ENCODE measurements around the gene PITHD1. TPM values are rescaled to one million over a fixed set of nuclear protein-coding genes. Genes with fewer than 3 reads are reported as not detected.

Gene PITHD1
- total and polyA plus RNA-seq, 2 of the 8 experiments (the other 6 are each of a cell fraction or from before 2014, with no cell fraction given), result 67.4 to 68.8 TPM

- H3K79me2 ChIP-seq (ENCODE audit: control insufficient read depth in 1 of 2, insufficient read depth in 2 of 2, low read length in 2 of 2), result peaks cover 0 to 15% of the 10 kb centered on the region in 2 experiments; a peak in 2 of 4 replicates
- TF ChIP-seq SIN3A (conservative IDR thresholded peaks at IDR 0.05 in 1 of 2, IDR thresholded peaks at IDR 0.05 in 1 of 2; ENCODE audit: low read depth in 1 of 2, low read length in 2 of 2) (no peak), SUZ12 (IDR thresholded peaks at IDR 0.05; ENCODE audit: low read length) (no peak), CTCF (IDR thresholded peaks at IDR 0.05; ENCODE audit: control extremely low read depth in 1 of 3, insufficient read depth in 1 of 3, low read depth in 1 of 3, low read length in 3 of 3) (no peak), RBBP5 (IDR thresholded peaks at IDR 0.05; ENCODE audit: borderline replicate concordance, low read depth, low read length) (no peak), USF2 (IDR thresholded peaks at IDR 0.05; ENCODE audit: low read length) (no peak), HDAC2 (IDR thresholded peaks at IDR 0.05; ENCODE audit: borderline replicate concordance in 1 of 2, low read depth in 2 of 2, low read length in 2 of 2) (no peak), CTBP2 (IDR thresholded peaks at IDR 0.05; ENCODE audit: borderline replicate concordance, insufficient read depth, insufficient read length, low read length) (no peak), CBX8 (IDR thresholded peaks at IDR 0.05; ENCODE audit: borderline replicate concordance, low read depth, low read length) (no peak), PHF8 (conservative IDR thresholded peaks at IDR 0.05; ENCODE audit: low read depth, low read length) (no peak)
These were observed 25.3 kb upstream of the PITHD1 start for GRCh38 chr1:23752909-23753308.

More at GRCh38 chr1:23752909-23753308, 25.3 kb upstream of the PITHD1 start:
- Histone ChIP-seq H3K18ac (ENCODE audit: extremely low read depth, low read length) (no peak overlapping the region), H3K4me2 (ENCODE audit: insufficient read depth in 1 of 2, low read depth in 2 of 2, low read length in 2 of 2) (no peak overlapping the region), H4K8ac (ENCODE audit: extremely low read depth, insufficient read depth, low read length) (no peak overlapping the region), H3K79me1 (ENCODE audit: low read depth, low read length) (peaks cover 3% of the 10 kb centered on the region; the same call in 1 of the 2 replicates), H3K9ac (replicated peaks in 1 of 4; ENCODE audit: extremely low read depth in 1 of 4, low read depth in 3 of 4, low read length in 3 of 4) (no peak overlapping the region), H2BK15ac (ENCODE audit: low read length) (no peak overlapping the region), H3K14ac (ENCODE audit: insufficient read length) (no peak overlapping the region), H3K9me3 (ENCODE audit: insufficient read depth in 2 of 2, low read depth in 1 of 2, low read length in 1 of 2) (no peaks in the 10 kb centered on the region), H2AK5ac (ENCODE audit: low read depth, low read length) (no peak overlapping the region), H3K4me3 (ENCODE audit: extremely low read depth in 1 of 4, insufficient read depth in 2 of 4, low read depth in 3 of 4, low read length in 4 of 4) (no peak overlapping the region), H3K27me3 (replicated peaks in 1 of 4; ENCODE audit: control insufficient read depth in 3 of 4, extremely low read depth in 1 of 4, insufficient read depth in 3 of 4, low read length in 3 of 4) (no peaks in the 10 kb centered on the region), H2BK20ac (ENCODE audit: low read length) (no peak overlapping the region), H3K36me3 (ENCODE audit: control insufficient read depth in 2 of 4, insufficient read depth in 4 of 4, low read length in 3 of 4) (peaks cover 38 to 73% (median 72%) of the 10 kb centered on the region in 4 experiments), H3K27ac (ENCODE audit: low read depth, low read length) (no peak overlapping the region), H3K23me2 (ENCODE audit: low read depth, low read length) (no peaks in the 10 kb centered on the region), H4K5ac (ENCODE audit: insufficient read length, low read depth, low read length) (no peak overlapping the region), H4K20me1 (replicated peaks in 1 of 2; ENCODE audit: control insufficient read depth in 1 of 2, insufficient read depth in 2 of 2, low read length in 2 of 2) (peaks cover 9 to 15% of the 10 kb centered on the region in 2 experiments), H2BK5ac (ENCODE audit: low read depth, low read length) (no peak overlapping the region), H3K4me1 (replicated peaks in 1 of 4; ENCODE audit: control insufficient read depth in 3 of 4, insufficient read depth in 4 of 4, low read length in 3 of 4) (no peaks in the 10 kb centered on the region), H2BK12ac (ENCODE audit: low read depth, low read length) (no peak overlapping the region), H3K23ac (ENCODE audit: insufficient read length) (no peak overlapping the region), H4K91ac (replicated peaks; ENCODE audit: insufficient read length, low read length) (no peak overlapping the region), H3K56ac (replicated peaks; ENCODE audit: insufficient read length, low read depth, low read length) (no peak overlapping the region), H3K4ac (replicated peaks; ENCODE audit: insufficient read length, low read depth, low read length) (no peak overlapping the region), H2BK120ac (replicated peaks; ENCODE audit: low read depth, low read length) (no peak overlapping the region), H2AFZ (ENCODE audit: low read length) (no peak overlapping the region)
- FAIRE-seq, result no peak
- DNase-seq (ENCODE audit: low read depth in 1 of 2, low spot score in 2 of 2), result no peak
- CTCF ChIA-PET (ENCODE audit: partially characterized antibody), result interaction anchor here (1.1 to 1.4 kb wide), 4 partner anchors 9 to 44 kb away, joined by 3 to 5 read pairs (median 4); no protein-coding TSS in a partner anchor
- 100% methylated on average over 1 of the region's 1 CpG; no CpG with 5 or more reads in 1 of the 2 experiments for WGBS, 2 experiments (ENCODE audit: extremely low coverage in 1 of 2, insufficient coverage in 1 of 2, insufficient read length in 1 of 2, insufficient replicate concordance in 2 of 2, low coverage in 1 of 2, low lambda C conversion rate in 2 of 2, missing lambda C conversion rate in 1 of 2)
- POLR2A ChIA-PET (ENCODE audit: partially characterized antibody), result no interaction called here
